Renal pelvis (tissue), 4 donors: ENCODE data around the gene ATG16L1. TPM values are rescaled to one million over a fixed set of nuclear protein-coding genes. Genes with fewer than 3 reads are reported as not detected.
A peak's percentile ranks its signal among the peaks of the same experiment; 100 is the strongest.

Experiments
- DNase-seq: peaks from one replicate; pipeline ENCODE4 v3.0.0-alpha.2; 2013
- polyA plus RNA-seq, 3 donors: library from polyadenylated mRNA; unstranded; fragments of 120-200 nt; gene quantifications; one replicate each; pipeline ENCODE4 v1.2.1, GENCODE V29; 2013; ENCODE audit not compliant: insufficient read length in 3 of 3

The ATG16L1 gene
- polyA plus RNA-seq, 3 donors: 20.6 to 25.1 (median 23.8) TPM

DNA sequence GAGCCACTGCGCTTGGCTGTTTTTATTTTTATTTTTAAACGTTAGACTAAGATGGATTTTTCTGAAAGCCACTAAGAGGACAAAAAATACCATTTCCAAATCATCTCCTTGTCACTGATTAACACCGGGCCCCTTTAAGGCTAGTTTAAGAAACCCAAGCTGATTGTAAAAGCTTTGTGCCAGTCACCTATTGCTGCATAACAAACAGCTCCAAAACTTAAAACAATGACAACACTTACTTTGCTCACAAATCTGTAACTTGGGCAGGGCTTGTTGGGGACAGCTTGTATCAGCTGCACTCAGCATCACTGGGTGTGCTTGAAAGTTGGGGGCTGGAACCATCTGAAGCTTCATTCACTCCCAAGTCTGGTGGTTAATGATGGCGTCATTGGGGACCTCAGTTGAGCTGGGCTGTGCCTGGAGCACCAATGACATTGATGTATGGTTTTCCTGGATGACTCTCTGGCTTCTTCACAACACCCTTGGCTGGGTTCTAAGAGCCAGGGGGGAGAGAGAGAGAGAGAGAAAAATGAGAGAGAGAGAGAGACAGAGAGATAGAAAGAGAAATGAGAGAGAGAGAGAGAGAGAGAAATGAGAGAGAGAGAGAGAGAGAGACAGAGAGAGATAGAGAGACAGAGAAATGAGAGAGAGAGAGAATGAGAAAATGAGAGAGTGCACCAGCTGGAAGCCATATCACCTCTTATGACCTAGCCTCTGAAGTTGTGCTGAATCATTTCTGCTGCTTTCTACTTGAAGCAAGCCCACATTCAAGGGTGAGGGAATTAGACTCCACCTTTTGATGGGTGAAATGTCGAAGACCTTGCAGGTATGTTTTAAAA lies 26.0 kb upstream of the ATG16L1 start:
- no peak for DNase-seq

GRCh38 chr2:233226511-233227031 lies 24.9 kb upstream of the ATG16L1 start:
- DNase-seq: no peak

GRCh38 chr2:233227346-233227978 lies 24.0 kb upstream of the ATG16L1 start:
- DNase-seq: no peak

GRCh38 chr2:233228376-233228775 lies 23.1 kb upstream of the ATG16L1 start:
- no peak for DNase-seq

- no peak for DNase-seq
These were observed 17.7 kb upstream of the ATG16L1 start for GRCh38 chr2:233233618-233234230.

DNA sequence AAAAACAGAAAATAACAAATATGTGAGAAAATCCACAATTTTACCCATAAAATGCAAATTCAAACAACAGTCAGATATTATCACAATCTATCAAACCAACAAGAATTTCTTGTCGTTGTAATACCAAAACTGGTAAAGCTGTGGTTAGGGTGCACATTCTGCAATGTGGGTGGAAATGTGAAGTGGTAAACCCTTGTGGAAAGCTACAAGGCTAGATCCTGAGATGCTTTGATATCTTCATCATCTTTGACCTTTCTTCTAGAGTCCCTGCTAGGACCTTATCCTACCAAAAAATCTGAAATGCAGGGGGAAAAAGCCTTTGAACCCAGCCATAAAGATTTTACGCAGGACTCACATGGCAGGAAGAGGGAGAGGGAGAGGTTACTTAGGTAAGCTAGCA lies 17.2 kb upstream of the ATG16L1 start:
- no peak for DNase-seq

DNA sequence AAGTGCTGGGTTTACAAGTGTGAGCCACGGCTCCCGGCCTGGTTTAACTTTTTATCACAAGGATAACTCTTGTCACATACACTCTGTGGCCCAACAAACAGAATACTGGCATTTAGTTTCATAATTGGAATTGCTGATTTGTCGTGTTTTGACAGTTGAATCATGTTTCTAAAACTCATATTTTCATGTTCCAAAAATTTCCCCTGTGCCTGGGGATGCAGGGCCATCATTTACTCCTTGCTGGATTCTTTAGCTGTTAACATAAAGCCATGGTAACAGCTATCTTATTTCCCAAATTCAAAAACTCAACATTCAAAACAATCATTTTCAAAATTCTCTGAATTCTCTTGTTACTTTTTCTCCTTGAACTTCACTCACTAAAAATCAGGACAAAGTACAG lies 16.5 kb upstream of the ATG16L1 start:
- no peak for DNase-seq

- no peak for DNase-seq
These were observed 15.5 kb upstream of the ATG16L1 start for GRCh38 chr2:233235977-233236376.

DNA sequence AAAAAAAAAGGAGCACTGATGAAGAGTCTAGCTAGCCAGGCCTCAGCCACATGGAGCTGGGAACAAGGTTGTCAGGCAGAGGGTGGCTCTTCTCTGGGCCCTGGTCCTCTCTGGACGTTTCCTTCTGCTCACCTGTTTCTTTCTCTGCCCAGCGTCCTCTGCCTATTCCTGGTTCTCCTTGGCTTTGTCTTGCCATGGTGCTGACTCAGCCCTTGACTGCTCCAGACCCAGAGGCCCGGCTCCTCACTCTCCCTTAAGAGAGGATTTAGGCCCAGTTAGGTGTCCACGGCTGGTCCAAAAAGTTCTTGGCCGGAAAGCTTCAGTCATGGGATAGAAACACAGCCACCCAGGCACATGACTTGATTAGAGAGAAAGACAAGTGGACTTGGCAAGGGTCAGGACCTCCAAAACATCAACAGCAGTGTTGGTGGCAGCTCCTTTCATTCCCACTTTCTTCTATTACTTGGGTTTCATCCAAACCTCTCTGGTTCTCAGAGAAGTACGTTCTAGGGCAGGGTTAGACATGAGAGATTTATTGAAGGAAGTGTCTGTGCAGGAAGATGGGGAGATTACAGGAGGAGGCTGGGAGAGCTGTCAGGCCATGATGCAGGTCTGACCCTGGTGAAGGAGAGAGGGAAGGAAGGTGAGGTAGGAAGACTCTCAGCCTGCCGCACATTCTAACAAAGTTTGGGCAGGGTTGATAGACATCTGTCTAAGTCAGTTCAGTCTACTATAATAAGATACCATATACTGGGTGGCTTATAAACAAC lies 14.5 kb upstream of the ATG16L1 start:
- no peak for DNase-seq

- DNase-seq: no peak
These were observed 10.6 kb upstream of the ATG16L1 start for GRCh38 chr2:233240897-233241296.

DNA sequence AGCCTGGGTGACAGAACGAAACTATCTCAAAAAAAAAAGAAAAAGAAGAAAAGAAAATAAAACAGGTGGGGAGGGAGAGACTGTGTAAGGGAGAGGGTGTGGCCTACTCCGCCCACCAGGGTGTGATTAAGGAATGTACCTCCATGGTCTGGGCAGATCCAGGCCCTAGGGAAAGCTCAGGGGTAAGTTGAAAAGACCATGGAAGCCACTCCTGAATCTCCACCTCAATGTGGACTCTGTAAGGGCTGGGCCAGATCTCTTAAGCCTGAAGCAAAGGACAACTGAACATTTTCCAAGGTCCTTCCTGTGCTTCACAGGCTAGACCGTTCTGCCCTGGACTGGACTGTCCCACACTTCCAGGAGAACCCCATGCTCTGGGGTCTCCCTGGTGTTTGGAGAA lies 9.7 kb upstream of the ATG16L1 start:
- DNase-seq: no peak

- DNase-seq: no peak
These were observed 9.1 kb upstream of the ATG16L1 start for GRCh38 chr2:233242231-233242927.

GRCh38 chr2:233243348-233243747 lies 8.1 kb upstream of the ATG16L1 start:
- DNase-seq: no peak

- DNase-seq: no peak
These were observed 6.7 kb upstream of the ATG16L1 start for GRCh38 chr2:233244818-233245217.

DNA sequence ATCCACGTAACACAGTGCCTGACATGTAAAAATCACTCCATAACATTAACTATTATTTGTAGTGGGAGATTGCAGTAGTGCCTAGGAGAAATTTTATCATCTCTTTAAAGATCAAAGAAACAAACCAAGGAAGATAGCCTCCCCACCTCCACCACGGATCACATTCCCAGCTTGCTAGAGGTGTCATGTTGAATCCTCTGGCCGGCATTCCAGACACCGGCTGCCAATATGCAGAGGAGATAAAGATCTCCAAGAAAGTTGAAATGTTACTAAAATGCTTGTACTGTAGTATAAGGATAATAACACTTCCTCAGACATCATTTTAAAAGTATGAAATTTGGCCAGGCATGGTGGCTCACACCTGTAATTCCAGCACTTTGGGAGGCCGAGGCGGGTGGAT lies 6.1 kb upstream of the ATG16L1 start:
- no peak for DNase-seq

DNA sequence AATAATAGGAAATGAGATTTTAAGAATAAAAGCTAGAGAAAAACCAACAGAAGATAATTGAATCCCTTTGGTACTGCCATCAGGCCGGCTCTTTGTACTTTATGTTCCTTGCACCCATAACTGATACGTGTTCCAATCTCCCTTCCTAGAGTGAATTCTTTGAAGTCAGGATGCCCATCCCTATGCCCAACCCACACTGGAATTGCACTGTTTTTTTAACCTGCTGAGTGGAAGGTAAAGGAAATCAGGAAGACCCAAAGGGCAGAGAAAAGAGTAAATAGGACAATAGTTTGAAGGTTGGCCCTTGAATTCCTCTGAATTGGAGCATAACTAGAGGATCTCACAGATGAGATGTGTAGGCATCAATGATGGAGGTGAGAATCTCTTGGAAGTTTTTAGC lies 4.4 kb upstream of the ATG16L1 start:
- no peak for DNase-seq

DNA sequence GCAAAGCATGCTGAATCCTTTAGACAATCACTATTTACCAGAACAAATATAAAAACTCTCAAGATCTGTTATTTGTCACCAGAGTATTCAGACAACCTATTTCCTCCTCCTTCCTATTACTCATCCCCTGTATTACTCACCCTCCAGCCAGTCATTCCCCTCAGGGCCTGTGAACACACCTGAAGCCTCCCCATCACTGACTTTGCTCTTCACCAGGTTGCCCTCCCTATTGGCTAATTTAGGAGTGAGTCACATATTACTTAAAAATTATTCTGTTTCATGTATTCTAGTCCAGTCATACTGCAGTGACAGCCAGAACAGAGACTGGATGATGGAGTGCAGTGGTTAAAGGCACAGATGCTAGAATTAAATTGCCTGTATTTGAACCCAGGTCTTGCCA lies 3.7 kb upstream of the ATG16L1 start:
- DNase-seq: no peak

DNA sequence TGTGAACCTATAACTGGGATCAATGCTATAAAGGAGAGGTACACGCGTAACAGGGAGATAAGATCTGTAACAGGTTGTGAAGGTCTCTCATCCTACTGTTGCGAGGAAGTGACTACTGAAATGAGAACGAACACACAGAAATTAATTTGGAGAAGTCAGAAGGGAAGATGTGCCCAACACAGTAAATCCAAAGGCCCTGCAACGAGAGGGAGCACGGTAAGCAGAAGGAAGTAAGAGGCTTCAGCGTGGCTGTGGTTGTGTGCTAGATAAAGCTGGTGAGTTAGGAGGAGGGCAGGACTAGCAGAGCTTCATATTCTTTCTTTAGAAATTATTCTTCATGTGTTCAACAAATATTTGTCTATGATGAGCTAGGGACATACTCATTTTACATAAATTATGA lies 2.5 kb upstream of the ATG16L1 start:
- no peak for DNase-seq

- DNase-seq: no peak
These were observed 905 bp upstream of the ATG16L1 start for GRCh38 chr2:233250568-233250967.

GRCh38 chr2:233250985-233251305 lies 528 bp upstream of the ATG16L1 start:
- DNase-seq: no peak

- peak; percentile 7 for DNase-seq
These were observed 754 bp downstream of the ATG16L1 start for GRCh38 chr2:233252227-233252626.

DNA sequence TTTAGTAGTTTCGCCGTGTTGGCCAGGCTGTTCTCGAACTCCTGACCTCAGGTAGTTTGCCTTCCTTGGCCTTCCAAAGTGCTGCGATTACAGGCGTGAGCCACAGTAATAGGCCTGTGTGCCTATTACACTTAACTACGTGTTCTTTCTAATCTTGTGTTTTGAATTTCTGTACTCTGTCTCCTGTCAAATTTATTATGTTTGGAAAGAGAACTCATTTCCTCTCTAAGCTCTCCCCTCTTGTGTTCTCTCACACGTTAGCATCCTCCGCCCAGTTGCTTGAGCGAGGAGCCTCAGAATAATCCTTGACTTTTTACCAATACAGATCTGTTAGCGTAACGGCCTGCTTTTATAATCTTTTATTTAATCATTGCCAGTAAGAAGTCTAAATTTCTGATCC lies 3.7 kb downstream of the ATG16L1 start:
- DNase-seq: no peak
